ENCODE results near the gene PPP3R2.
"Not testable (repeated sequence)": the region's sequence is repeated elsewhere in the genome, so short reads cannot be mapped to it uniquely, and the experiment has no call there.

Gene PPP3R2

DNA sequence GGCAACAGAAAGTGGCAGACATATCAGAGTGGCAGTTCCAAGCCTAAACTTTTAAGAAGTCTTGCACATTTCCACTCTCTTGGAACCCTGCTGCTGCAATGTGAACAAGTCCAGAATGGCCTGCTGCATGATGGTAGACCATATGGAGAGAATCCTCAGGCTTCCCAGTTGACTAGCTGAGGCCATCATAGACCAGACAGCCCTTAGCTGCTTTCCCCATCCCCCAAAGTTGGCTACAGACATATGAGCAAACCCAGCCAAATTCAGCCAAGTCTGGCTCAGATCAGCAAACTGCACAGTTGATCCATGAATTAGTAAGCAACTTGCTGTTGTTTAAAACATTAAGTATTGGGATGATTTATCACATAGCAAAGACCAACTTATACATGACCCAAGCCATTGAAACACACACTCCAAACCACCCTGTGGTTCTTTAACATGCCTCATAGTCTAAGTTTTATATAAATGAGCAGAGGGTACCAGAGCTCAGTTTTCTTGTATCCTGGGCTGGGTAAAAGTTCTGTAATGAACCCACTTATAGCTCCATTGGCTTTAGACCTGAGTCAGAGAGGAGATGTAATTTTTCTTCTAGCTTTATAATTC lies 19.9 kb downstream of the PPP3R2 start:
- Mint-ChIP-seq H3K4me3 (no peak overlapping the region), H3K4me1 (peaks cover 11% of the 10 kb centered on the region), H3K27ac (no peak overlapping the region), H3K36me3 (no peaks in the 10 kb centered on the region), H3K27me3 (no peaks in the 10 kb centered on the region), H3K9me3 (no peaks in the 10 kb centered on the region)
- DNase-seq (ENCODE audit: low spot score in 2 of 2) (no peak), ATAC-seq (ENCODE audit: low read depth) (no peak)

DNA sequence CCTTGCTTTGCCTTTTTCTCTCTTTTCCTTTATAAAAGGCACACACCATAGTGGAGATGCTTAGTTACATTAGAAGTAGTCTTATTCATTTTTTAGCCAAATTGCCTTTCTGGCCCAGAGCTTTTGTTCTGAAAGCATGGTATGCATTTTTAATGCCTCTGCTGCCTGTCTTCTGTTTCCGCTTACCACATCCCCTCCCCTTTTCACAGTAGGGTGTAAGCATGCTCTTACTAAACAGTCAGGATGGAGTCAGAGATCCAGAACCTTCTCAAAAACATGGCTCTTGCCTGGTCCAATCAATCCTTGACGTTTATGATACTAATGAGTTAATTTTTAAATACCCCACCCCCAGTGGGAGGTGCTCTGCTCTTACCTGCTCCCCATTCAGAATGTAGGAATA lies 22.5 kb downstream of the PPP3R2 start:
- Mint-ChIP-seq H3K36me3 (peaks cover 11% of the 10 kb centered on the region), H3K4me3 (no peak overlapping the region), H3K4me1 (no peaks in the 10 kb centered on the region), H3K27ac (no peak overlapping the region), H3K9me3 (no peaks in the 10 kb centered on the region), H3K27me3 (no peaks in the 10 kb centered on the region)
- DNase-seq (ENCODE audit: low spot score in 2 of 2) (no peak), ATAC-seq (ENCODE audit: low read depth) (no peak)

DNA sequence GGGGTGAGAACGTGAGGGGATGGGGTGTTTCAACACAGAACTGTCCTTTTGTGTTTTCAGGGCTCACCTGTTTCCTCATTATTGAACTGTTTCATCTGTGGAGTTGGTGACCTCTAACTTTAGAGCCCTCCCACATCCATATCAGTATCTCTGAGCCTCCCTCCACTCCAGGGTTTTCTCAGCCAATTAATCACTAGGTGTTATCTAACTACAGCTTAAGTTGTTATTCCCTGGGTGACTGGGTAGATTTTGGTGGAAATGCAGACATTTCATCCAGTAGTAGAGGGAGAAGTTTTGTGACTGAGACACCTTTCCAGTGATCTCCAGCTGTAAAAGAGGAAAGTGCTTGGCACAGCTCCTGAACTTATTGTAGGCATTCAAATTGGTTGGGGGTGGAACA lies 23.7 kb downstream of the PPP3R2 start:
- no peaks in the 10 kb centered on the region for H3K27me3 Mint-ChIP-seq
- no peak overlapping the region for H3K4me3 Mint-ChIP-seq
- no peak for ATAC-seq (ENCODE audit: low read depth)
- no peaks in the 10 kb centered on the region for H3K4me1 Mint-ChIP-seq
- no peak for DNase-seq (ENCODE audit: low spot score in 2 of 2)
- H3K9me3 Mint-ChIP-seq: no peaks in the 10 kb centered on the region
- H3K27ac Mint-ChIP-seq: peak overlapping the region; percentile 35
- H3K36me3 Mint-ChIP-seq: peaks cover 13% of the 10 kb centered on the region

DNA sequence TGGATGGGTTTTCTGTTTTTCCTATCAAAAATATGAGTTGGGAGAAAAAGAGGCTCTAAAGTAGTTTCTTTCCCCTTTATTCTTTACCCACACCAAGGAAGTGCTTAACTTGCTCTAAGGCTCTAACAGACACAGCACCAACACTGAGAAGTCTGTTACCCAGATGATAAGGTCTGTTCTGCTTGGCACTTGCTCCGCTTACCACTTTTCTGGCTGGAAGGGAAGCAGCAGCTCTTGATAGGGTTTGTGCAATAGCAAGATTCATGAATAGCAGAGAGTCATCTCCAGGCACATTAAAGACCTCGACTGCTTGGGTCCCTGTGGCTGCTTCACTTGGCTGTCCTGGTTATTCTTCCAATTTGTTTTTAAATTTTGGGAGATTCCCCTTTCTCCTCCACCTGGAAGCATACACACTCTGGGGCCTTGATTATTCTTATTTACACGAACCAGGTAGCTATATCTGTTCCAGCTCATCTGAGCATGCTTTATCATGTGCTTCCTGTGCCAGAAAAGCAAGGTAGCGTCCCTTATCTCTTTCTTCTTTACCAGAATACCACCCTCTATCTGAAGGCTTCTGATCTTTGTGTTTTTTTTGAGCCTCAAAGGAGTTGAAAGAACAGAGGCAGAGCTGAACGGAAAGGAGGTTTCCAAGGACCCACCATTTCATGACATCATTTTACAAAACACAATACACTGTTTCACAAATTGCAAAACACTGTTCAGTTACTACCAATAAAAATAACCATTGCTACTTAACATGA lies 24.8 kb downstream of the PPP3R2 start:
- Mint-ChIP-seq H3K27ac (peak overlapping the region; percentile 35), H3K4me3 (no peak overlapping the region)

DNA sequence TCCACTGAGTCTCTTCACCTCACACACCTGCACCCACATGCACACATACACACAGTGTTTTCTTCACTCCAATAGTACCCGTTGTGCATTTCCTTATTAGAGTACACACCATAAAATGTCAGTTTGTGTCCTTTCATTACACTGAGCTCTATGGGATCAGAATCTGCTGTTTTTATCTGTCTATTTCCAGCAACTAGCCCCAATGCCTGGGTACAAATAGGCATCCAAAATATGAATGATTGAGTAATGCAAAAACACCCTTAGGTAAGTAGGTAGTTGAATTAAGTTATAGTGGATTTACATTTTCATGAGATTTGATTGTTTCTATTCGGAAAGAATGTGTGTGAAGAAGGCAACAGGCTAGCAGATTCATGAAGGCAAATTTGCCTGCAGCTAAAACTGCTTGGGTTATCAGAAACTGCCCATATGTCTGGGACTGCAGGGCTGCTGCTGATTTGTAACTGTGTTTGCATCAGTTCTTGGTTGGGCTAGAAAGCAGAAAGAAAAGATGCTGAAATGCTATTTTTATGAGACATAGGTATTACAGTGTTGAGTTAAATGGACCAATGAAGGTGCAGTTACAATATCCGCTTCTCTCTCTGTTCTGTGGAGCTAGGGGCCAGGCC lies 26.9 kb downstream of the PPP3R2 start:
- Mint-ChIP-seq H3K4me1 (no peaks in the 10 kb centered on the region), H3K36me3 (peaks cover 31% of the 10 kb centered on the region), H3K9me3 (no peaks in the 10 kb centered on the region), H3K27ac (no peak overlapping the region), H3K4me3 (no peak overlapping the region), H3K27me3 (no peaks in the 10 kb centered on the region)
- ATAC-seq (ENCODE audit: low read depth): no peak
- DNase-seq (ENCODE audit: low spot score in 2 of 2): no peak

More for the DNA sequence above, 24.8 kb downstream of the PPP3R2 start:
- no peak for ATAC-seq (ENCODE audit: low read depth)
- no peak for DNase-seq (ENCODE audit: low spot score in 2 of 2)
- H3K9me3 Mint-ChIP-seq: no peaks in the 10 kb centered on the region
- H3K4me1 Mint-ChIP-seq: no peaks in the 10 kb centered on the region
- no peaks in the 10 kb centered on the region for H3K27me3 Mint-ChIP-seq
- peaks cover 19% of the 10 kb centered on the region for H3K36me3 Mint-ChIP-seq

DNA sequence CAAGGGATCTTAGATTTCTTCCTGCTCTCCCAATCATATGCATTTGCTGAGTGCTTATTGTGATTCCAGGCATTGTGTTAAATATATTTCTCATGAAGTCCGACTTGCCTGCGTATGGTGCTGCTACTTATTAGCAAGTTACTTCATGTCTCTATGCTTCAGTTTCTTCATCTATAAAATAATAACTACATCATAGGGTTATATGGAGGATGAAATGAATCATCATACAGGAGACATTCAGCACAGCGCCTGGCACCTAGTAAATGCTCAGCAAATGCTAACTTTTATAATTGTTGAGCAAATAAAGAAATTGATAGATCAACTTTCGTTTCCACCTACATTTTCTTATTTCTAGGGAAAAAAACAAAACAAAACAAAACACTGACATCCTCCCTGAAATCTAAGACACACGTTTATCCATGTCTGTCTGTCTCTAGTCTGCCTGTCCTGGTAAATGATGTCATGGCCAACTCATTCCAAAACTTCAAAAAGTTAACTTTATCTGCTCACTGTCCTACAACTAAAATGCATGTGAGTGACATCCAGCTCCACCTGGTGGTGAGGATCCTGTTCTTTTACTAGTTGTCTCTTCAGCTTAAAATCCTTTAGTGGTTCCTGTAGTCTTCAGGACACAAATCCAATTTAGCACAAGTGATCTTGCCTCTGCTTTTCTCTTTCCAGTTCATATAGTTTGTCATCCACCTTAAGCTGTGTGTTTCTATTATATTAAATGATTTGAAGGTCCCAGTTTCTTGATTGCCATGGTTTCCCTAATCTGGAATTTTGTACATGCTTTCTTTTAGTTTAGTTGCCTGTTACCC lies 27.7 kb downstream of the PPP3R2 start:
- no peak overlapping the region for H3K27ac Mint-ChIP-seq
- ATAC-seq (ENCODE audit: low read depth) (no peak), DNase-seq (ENCODE audit: low spot score in 2 of 2) (no peak)
- H3K4me1 Mint-ChIP-seq: no peaks in the 10 kb centered on the region
- H3K9me3 Mint-ChIP-seq: no peaks in the 10 kb centered on the region
- H3K36me3 Mint-ChIP-seq: peaks cover 38% of the 10 kb centered on the region
- H3K4me3 Mint-ChIP-seq: no peak overlapping the region
- no peaks in the 10 kb centered on the region for H3K27me3 Mint-ChIP-seq

DNA sequence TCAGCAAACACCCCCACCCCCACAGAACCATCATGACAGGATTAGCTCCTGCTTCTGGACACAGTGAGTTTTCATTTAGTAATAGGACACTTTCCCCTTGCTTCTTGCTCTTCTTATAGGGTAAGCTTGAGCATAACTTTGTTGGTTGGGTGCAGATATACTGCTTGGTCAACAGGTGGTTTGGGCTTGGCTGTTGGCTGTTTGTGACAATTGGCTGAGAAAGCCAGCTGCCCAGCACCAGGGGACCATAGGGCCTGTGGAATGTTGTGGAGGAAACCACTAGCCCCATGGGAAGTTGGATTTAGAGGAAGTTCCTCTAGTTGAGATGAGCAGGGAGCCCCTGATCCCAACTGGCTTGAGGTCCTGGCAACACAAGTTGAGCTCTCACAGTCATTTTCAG lies 30.5 kb downstream of the PPP3R2 start:
- Mint-ChIP-seq H3K27ac (no peak overlapping the region), H3K9me3 (no peaks in the 10 kb centered on the region), H3K4me1 (peaks cover 4% of the 10 kb centered on the region), H3K36me3 (peaks cover 61% of the 10 kb centered on the region), H3K27me3 (no peaks in the 10 kb centered on the region), H3K4me3 (no peak overlapping the region)
- no peak for ATAC-seq (ENCODE audit: low read depth)
- DNase-seq (ENCODE audit: low spot score in 2 of 2): no peak

DNA sequence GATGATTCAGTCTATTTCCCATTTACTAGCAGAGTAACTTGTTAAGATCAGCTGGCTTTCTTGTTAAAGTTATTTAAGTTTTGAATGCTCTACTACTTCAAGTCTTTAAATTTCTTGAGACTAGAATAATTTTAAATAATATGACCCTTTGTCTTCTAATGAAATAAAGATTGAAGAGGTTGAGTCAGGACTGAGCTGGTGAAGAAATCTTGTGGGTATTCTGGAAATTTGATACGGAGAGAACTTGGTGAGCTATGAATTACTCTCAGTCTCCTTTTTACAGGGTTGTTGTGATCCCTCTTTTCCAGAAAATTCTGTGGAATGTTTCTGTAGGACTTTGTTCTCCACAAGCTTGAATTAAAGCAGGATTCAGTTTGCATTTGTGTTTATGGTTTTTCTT lies 31.8 kb downstream of the PPP3R2 start:
- ATAC-seq (ENCODE audit: low read depth) (no peak), DNase-seq (ENCODE audit: low spot score in 2 of 2) (no peak)
- Mint-ChIP-seq H3K9me3 (peaks cover 5% of the 10 kb centered on the region), H3K27me3 (no peaks in the 10 kb centered on the region), H3K4me1 (peaks cover 11% of the 10 kb centered on the region), H3K4me3 (no peak overlapping the region), H3K36me3 (peaks cover 68% of the 10 kb centered on the region), H3K27ac (no peak overlapping the region)

DNA sequence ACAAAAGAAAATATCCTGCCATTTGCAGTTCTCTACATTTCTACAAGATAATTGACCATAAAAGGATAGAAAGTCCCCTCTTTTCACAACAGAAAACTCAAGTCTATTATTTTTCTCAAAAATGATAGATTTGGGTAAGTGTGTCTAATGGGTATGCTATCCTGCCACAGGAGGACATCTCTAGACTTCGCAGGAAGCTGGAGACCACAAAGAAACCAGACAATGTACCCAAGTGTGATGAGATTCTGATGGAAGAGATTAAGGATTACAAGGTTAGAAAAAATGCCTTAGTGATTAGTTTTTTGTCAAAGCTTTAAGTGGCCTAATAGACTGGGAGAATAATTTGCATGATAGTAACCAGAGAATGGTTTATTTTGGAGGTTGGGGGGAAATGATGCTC lies 33.0 kb downstream of the PPP3R2 start:
- no peak overlapping the region for H3K4me3 Mint-ChIP-seq
- no peaks in the 10 kb centered on the region for H3K27me3 Mint-ChIP-seq
- peaks cover 7% of the 10 kb centered on the region for H3K9me3 Mint-ChIP-seq
- H3K36me3 Mint-ChIP-seq: peaks cover 70% of the 10 kb centered on the region
- DNase-seq (ENCODE audit: low spot score in 2 of 2) (no peak), ATAC-seq (ENCODE audit: low read depth) (no peak)
- no peak overlapping the region for H3K27ac Mint-ChIP-seq
- peaks cover 11% of the 10 kb centered on the region for H3K4me1 Mint-ChIP-seq

DNA sequence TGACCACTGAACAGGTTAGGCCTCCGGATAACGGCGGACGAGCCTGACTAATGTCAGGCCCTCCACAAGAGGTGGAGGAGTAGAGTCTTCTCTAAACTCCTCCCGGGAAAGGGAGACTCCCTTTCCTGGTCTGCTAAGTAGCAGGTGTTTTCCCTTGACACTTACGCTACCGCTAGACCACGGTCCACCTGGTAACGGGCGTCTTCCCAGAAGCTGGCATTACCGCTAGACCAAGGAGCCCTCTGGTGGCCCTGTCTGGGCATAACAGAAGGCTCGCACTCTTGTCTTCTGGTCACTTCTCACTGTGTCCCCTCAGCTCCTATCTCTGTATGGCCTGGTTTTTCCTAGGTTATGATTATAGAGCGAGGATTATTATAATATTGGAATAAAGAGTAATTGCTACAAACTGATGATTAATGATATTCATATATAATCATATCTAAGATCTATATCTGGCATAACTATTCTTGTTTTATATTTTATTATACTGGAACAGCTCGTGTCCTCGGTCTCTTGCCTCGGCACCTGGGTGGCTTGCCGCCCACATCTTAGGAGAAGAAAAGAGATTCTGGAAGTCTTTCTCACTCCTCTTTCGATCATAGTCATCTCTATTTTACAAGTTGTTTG lies 45.2 kb downstream of the PPP3R2 start:
- H3K4me3 Mint-ChIP-seq; DNase-seq (ENCODE audit: low spot score in 2 of 2); H3K27me3 Mint-ChIP-seq; ATAC-seq (ENCODE audit: low read depth); H3K9me3 Mint-ChIP-seq; H3K4me1 Mint-ChIP-seq; H3K27ac Mint-ChIP-seq: not testable (repeated sequence)
- H3K36me3 Mint-ChIP-seq: peaks cover 65% of the 10 kb centered on the region

DNA sequence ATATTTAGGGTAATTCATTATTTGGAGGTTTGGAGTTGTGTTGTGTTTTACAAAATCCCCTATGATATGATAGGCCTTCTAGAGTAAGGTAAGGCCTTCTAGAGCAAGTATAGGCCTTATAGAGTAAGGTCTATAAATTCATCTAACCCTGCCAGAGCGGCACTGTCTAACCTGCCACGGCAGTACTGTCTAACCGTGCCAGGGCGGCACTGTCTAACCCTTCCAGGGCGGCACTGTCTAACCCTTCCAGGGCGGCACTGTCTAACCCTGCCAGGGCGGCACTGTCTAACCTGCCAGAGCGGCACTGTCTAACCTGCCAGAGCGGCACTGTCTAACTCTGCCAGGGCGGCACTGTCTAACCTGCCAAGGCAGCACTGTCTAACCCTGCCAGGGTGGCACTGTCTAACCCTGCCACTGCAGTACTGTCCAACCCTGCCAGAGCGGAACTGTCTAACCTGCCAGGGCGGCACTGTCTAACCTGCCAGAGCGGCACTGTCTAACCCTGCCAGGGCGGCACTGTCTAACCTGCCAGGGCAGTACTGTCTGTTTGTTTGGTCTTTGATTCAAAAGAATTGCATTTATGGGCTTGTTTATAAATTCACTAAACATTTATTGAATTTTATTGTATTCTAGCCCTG lies 51.6 kb downstream of the PPP3R2 start:
- Mint-ChIP-seq H3K4me3 (no peak overlapping the region), H3K27me3 (no peaks in the 10 kb centered on the region), H3K36me3 (peaks cover 32% of the 10 kb centered on the region), H3K9me3 (peaks cover 3% of the 10 kb centered on the region), H3K4me1 (peaks cover 2% of the 10 kb centered on the region), H3K27ac (no peak overlapping the region)
- no peak for ATAC-seq (ENCODE audit: low read depth)
- no peak for DNase-seq (ENCODE audit: low spot score in 2 of 2)

All from memory B cell (primary cell).